GM21825 (cell line): Measurements from ENCODE around the gene OS9.
"Not testable (repeated sequence)": the region's sequence is repeated elsewhere in the genome, so short reads cannot be mapped to it uniquely, and the experiment has no call there.

Experiments used
- ATAC-seq: cut with Tn5 transposase; IDR thresholded peaks from one replicate; pipeline ENCODE4 v1.9.1; 2021; ENCODE audit warnings: mild to moderate bottlenecking, moderate library complexity; ENCODE audit not compliant: unreplicated experiment

The OS9 gene

DNA sequence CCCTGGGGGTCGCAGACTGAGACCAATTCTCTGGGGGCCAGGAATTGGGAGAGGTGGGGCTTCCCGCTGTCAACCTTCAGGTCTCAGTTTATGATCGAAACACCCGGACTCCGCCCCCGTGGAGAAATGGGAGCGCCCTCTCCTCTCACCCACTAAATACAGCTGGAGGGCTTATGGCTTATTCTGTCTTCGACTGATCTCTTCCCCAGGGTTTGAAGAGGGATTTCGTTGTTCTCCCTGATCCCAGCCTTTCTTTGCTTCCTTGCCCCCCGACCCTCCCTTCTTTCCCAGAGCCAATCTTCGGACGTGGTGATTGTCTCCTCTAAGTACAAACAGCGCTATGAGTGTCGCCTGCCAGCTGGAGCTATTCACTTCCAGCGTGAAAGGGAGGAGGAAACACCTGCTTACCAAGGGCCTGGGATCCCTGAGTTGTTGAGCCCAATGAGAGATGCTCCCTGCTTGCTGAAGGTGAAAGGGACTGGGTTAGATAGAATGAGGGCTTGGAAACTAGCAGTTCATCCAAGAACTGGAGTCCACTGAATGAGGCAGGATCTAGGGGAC lies 607 bp downstream of the OS9 start:
- ATAC-seq: no peak

DNA sequence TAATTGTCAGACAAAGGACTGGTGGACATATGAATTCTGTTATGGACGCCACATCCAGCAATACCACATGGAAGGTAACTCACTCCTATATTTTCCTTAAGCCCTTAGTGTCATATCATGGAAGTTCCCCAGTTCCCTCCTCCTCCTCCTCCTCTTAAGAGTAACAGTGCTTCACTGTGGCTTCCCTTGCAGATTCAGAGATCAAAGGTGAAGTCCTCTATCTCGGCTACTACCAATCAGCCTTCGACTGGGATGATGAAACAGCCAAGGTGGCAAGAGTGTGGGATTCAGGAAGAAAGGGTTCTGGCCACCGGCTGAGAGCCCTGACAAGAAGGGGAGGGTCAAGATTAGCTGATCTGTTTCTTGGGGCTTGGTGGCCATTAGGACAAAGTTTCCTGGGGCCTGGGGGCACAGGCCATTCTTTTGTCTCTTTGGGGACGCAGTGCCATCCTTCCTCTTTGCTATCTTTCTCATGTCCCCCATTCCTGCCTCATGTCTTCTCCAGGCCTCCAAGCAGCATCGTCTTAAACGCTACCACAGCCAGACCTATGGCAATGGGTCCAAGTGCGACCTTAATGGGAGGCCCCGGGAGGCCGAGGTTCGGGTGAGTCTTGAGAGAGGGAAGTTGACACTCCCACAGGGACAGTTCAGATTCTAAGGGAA lies 2.0 kb downstream of the OS9 start:
- ATAC-seq: no peak

GRCh38 chr12:57697076-57697475 lies 3.1 kb downstream of the OS9 start:
- no peak for ATAC-seq

DNA sequence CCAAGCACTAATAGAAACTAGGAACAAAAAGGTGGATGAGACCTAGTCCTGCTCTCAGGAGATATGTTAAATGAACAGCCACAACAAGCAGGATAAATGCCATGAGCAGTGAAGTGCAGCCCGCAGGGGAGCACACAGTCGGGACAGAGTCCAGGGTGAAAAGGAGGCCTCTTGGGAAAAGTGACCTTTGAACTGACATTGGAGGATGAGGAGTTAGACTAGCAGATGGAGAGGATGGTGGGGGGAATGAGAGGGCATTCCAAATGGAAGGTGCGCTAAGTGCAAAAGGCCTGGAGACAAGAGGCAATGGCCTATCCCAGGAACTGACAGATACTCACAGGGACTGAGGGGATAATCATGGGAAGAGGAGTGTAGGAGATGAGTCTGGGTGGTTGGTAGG lies 4.5 kb downstream of the OS9 start:
- ATAC-seq: no peak

DNA sequence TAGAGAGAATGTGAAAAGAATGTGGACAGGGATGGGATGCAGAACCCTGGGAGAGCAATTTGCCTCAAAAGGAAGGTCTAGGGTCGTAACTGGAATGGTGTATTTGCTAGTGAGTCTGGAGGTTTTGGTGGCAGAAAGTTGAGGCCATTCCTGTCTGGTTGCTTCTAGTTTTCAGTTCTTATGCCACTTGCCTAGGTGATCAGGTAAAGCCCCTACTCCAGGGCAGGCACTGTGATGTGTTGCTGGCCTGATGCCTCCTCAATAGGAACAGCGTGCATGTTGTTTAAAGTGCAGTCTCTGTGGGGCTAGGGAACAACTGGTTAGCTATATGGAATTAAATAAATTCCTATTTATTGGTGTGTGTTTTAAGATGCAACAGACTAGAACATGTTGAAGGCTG lies 6.4 kb downstream of the OS9 start:
- ATAC-seq: no peak

DNA sequence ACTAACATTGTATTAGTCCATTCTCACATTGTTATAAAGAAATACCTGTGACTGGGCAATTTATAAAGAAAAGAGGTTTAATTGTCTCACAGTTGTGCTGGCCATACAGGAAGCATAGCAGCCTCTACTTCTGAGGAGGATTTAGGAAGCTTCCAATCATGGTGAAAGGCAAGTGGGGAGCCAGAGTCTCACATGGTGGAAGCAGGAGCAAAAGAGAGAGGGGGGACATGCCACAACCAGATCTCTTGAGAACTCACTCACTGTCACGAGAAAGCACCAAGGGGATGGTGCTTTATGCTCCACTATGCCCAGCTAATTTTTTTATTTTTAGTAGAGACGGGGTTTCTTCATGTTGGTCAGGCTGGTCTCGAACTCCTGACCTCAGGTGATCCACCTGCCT lies 13.3 kb downstream of the OS9 start:
- ATAC-seq: no peak

DNA sequence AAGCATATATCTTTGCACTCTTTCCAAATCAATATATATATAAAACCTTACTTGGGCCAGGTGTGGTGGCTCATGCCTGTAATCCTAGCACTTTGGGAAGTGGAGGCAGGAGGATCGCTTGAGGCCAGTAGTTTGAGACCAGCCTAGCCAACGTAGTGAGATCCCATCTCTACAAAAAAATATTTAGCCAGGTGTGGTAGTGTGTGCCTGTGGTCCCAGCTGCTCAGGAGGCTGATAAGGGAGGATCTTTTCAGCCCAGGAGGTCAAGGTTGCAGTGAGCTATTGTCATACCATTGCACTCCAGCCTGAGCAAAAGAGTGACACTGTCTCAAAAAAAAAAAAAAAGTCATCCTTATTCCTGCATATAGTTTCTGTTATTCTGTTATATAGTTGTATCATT lies 14.4 kb downstream of the OS9 start:
- no peak for ATAC-seq

- no peak for ATAC-seq
These were observed 18.8 kb downstream of the OS9 start for GRCh38 chr12:57712701-57713100.

DNA sequence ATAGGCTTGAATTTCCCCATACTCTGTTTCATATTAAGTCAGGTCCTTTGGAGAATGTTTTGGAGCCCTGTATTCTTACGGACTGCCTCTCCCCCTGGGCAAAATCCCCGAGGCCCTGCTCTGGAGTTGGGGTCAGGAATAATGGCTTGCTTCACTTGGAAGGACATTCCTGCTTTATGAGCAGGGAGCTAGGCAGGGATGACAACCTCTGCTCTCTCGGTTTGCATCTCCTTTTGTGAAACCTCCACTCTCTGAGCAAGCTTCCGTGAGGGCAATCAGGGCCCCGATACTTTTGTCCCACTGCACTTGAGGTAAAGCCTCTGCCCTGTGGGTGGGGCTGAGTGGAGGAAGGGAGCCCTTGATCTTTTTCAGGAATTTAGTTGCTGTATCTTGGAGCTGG lies 19.3 kb downstream of the OS9 start:
- no peak for ATAC-seq

- not testable (repeated sequence) for ATAC-seq
These were observed 21.3 kb downstream of the OS9 start for GRCh38 chr12:57715036-57715748.

- no peak for ATAC-seq
These were observed 21.9 kb downstream of the OS9 start for GRCh38 chr12:57715786-57716185.

- ATAC-seq: no peak
These were observed 22.4 kb downstream of the OS9 start for GRCh38 chr12:57716305-57716704.

DNA sequence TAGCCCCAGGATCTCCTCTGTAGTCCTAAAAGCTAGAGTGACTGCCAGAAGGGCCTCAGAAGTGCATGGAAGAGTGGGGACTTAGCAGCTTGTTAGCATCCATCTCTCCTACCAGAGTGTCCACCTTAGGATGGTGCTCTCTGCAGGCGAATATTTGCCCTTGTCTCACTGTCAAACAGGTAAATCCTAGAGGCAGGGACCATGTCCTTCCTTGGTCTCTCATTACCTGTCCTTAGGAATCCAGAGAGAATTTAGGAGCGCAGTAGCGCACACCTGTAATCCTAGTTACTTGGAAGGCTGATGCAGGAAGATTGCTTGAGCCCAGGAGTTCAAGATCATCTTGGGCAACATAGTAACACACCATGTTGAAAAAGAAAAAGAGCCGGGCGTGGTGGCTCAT lies 23.2 kb downstream of the OS9 start:
- no peak for ATAC-seq

- ATAC-seq: no peak
These were observed 24.1 kb downstream of the OS9 start for GRCh38 chr12:57717846-57718640.

- no peak for ATAC-seq
These were observed 25.0 kb downstream of the OS9 start for GRCh38 chr12:57718641-57719528.

DNA sequence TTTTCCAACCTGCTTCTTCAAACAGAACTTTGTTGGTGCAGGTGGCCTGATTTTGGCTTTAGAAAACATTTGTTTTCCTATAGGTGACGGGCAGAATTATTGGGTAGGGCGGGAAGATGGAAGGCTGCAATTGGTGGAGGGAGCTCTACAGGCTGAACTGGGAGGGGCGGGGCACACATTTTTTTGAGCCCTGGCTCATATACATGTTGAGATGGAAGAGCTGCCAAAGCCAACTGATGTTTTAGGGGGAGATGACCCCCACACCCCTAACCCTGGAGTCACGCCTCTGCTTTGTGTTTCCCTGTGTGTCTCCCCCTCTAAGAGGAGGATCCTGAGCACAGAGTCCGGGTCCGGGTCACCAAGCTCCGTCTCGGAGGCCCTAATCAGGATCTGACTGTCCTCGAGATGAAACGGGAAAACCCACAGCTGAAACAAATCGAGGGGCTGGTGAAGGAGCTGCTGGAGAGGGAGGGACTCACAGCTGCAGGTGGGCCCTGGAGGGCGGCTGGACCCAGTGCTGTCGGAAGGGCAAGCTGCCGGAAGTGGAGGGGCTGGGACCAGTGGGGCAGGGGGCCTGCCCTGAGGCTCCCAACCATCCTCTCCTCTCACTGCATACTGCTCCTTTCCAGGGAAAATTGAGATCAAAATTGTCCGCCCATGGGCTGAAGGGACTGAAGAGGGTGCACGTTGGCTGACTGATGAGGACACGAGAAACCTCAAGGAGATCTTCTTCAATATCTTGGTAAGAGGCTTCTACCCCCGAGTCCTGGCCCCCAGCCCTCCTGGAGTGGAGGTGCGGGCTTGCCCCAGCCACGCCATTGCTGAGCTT lies 26.1 kb downstream of the OS9 start:
- no peak for ATAC-seq

DNA sequence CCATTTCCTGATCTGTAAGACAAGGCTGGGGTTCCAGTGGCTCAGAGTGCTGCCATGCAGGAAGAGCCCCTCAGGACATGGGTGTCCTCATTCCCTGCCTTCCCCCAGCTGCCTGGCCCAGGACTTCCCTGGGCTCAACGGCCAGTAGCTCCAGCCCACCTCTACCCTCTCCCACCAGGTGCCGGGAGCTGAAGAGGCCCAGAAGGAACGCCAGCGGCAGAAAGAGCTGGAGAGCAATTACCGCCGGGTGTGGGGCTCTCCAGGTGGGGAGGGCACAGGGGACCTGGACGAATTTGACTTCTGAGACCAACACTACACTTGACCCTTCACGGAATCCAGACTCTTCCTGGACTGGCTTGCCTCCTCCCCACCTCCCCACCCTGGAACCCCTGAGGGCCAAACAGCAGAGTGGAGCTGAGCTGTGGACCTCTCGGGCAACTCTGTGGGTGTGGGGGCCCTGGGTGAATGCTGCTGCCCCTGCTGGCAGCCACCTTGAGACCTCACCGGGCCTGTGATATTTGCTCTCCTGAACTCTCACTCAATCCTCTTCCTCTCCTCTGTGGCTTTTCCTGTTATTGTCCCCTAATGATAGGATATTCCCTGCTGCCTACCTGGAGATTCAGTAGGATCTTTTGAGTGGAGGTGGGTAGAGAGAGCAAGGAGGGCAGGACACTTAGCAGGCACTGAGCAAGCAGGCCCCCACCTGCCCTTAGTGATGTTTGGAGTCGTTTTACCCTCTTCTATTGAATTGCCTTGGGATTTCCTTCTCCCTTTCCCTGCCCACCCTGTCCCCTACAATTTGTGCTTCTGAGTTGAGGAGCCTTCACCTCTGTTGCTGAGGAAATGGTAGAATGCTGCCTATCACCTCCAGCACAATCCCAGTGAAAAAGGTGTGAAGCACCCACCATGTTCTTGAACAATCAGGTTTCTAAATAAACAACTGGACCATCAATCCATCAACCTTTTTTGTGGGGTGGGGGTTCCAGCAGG lies 27.0 kb downstream of the OS9 start:
- ATAC-seq: no peak

DNA sequence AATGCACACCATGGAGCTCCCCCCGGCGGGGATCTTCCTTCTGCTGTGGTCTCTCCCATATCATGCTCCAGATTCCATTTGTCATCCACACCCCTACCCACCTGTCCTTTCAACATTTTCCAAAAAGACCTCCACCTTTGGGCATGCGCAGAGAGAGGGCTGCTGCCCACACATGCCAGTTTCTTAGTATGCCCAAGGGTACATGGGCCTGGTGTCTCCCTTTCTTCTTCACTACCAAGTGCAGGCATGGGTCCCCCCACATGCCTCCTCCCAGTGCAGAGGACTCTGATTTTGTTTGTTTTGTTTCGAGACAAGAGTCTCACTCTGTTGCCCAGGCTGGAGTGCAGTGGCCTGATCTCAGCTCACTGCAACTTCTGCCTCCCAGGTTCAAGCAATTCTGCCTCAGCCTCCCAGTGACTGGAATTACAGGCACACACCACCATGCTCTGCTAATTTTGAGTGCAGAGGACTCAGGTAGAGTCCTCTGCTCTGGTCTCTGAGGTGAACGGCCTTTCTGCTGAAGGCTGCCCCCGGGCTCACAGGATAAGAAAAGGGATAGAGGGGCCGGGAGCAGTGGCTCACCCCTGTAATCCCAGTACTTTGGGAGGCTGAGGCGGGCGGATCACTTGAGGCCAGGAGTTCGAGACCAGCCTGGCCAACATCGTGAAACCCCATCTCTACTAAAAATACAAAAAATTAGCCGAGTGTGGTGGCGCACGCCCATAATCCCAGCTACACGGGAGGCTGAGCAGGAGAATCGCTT lies 28.1 kb downstream of the OS9 start:
- not testable (repeated sequence) for ATAC-seq
